Activated T-helper 1 cell treated with anti-CD3 and anti-CD28 coated beads, Interleukin-12 subunit alpha, Interleukin-12 subunit beta, Interleukin-2, Interleukin-4 antibody, amounts not matched to agents 30 ng/mL and 10 ng/mL and 1 ng/mL, durations not matched to agents 14 hours and 24 hours and 36 hours (primary cell): ENCODE data around the gene FSD2. TPM values are rescaled to one million over a fixed set of nuclear protein-coding genes. Genes with fewer than 3 reads are reported as not detected.
"Not testable (repeated sequence)": the region's sequence is repeated elsewhere in the genome, so short reads cannot be mapped to it uniquely, and the experiment has no call there.

Source experiments
- DNase-seq: peaks from one replicate; pipeline ENCODE4 v3.0.0; 2021; ENCODE audit warnings: low spot score
- H3K27ac Mint-ChIP-seq: one replicate; pipeline ENCODE4 v1.8.0; 2021; ENCODE audit warnings: mild to moderate bottlenecking, mixed read lengths
- H3K27me3 Mint-ChIP-seq: one replicate; pipeline ENCODE4 v1.8.0; 2022; ENCODE audit warnings: mild to moderate bottlenecking, moderate library complexity, mixed read lengths; ENCODE audit not compliant: insufficient read depth
- H3K36me3 Mint-ChIP-seq: one replicate; pipeline ENCODE4 v1.8.0; 2021; ENCODE audit warnings: low read depth, mixed read lengths
- H3K4me1 Mint-ChIP-seq: one replicate; pipeline ENCODE4 v1.8.0; 2021; ENCODE audit warnings: low read depth, mixed read lengths
- H3K4me3 Mint-ChIP-seq: one replicate; pipeline ENCODE4 v1.8.0; 2021; ENCODE audit warnings: mild to moderate bottlenecking, moderate library complexity, mixed read lengths
- H3K9me3 Mint-ChIP-seq: one replicate; pipeline ENCODE4 v1.8.0; 2021; ENCODE audit warnings: mixed read lengths
- intact Hi-C: fragments of 100-400 bp; cut with micrococcal nuclease; formaldehyde crosslinking; loops from one replicate; pipeline ENCODE4 v1.15.1; 2024
- total RNA-seq: library from RNA; stranded (reverse); gene quantifications from 2 replicates; pipeline ENCODE4 v1.2.3, GENCODE V29; 2022

Gene FSD2
- total RNA-seq, 1 donor from 2014 or later = not detected

GRCh38 chr15:82821851-82822250 lies 16.0 kb upstream of the FSD2 start:
- H3K27me3 Mint-ChIP-seq, H3K4me3 Mint-ChIP-seq, H3K9me3 Mint-ChIP-seq, H3K27ac Mint-ChIP-seq, DNase-seq, H3K4me1 Mint-ChIP-seq: not testable (repeated sequence)
- H3K36me3 Mint-ChIP-seq = peaks cover 42% of the 10 kb centered on the region
- intact Hi-C loops = loop anchor here (2.0 kb wide), 1 partner anchor 35 kb away; no protein-coding TSS in a partner anchor

- DNase-seq, H3K27me3 Mint-ChIP-seq, H3K27ac Mint-ChIP-seq, intact Hi-C loops, H3K9me3 Mint-ChIP-seq, H3K4me1 Mint-ChIP-seq, H3K4me3 Mint-ChIP-seq: not testable (repeated sequence)
- peaks cover 43% of the 10 kb centered on the region for H3K36me3 Mint-ChIP-seq
Measured at GRCh38 chr15:82821396-82821795, 15.5 kb upstream of the FSD2 start.

DNA sequence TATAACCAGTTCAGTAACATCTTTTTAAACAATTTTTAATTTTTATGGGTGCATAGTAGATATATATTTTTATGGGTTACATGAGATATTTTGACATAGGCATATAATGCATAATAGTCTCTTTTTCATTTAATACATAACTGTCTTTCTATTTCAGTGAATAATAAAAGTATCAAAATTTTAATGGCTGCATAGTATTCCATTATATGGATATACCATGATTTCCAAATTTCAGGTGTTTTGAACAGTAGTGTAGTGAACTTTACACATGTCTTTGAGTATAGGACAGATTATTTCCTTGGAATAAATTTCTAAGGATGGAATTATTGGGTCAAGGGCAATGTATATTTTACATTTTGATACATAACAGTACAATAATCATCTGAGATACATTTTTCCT lies 14.3 kb upstream of the FSD2 start:
- intact Hi-C loops = no loop called here
- peaks cover 46% of the 10 kb centered on the region for H3K36me3 Mint-ChIP-seq
- no peaks in the 10 kb centered on the region for H3K4me1 Mint-ChIP-seq
- no peak overlapping the region for H3K4me3 Mint-ChIP-seq
- DNase-seq = no peak
- H3K9me3 Mint-ChIP-seq = no peaks in the 10 kb centered on the region
- H3K27ac Mint-ChIP-seq = no peak overlapping the region
- no peaks in the 10 kb centered on the region for H3K27me3 Mint-ChIP-seq

GRCh38 chr15:82812994-82813393 lies 7.1 kb upstream of the FSD2 start:
- Mint-ChIP-seq H3K9me3 (no peaks in the 10 kb centered on the region), H3K4me1 (peaks cover 34% of the 10 kb centered on the region), H3K4me3 (no peak overlapping the region), H3K27me3 (no peaks in the 10 kb centered on the region), H3K36me3 (peaks cover 37% of the 10 kb centered on the region), H3K27ac (no peak overlapping the region)
- intact Hi-C loops = loop anchor here (5.0 kb wide), 3 partner anchors 254 to 1521 kb away; partner anchors contain the start of gene BTBD1
- no peak for DNase-seq

- peak; percentile 55 for DNase-seq
- Mint-ChIP-seq H3K4me1 (peaks cover 34% of the 10 kb centered on the region), H3K27ac (peak overlapping the region; percentile 94), H3K27me3 (peaks cover 11% of the 10 kb centered on the region), H3K9me3 (no peaks in the 10 kb centered on the region), H3K4me3 (peak overlapping the region; percentile 92), H3K36me3 (peaks cover 27% of the 10 kb centered on the region)
- intact Hi-C loops = loop anchor here (1.0 to 5.0 kb wide), 13 partner anchors 21 to 1519 kb away; partner anchors contain the start of genes BTBD1, C15orf40, RAMAC and RPS17
Measured at GRCh38 chr15:82810890-82811426, 5.1 kb upstream of the FSD2 start.

DNA sequence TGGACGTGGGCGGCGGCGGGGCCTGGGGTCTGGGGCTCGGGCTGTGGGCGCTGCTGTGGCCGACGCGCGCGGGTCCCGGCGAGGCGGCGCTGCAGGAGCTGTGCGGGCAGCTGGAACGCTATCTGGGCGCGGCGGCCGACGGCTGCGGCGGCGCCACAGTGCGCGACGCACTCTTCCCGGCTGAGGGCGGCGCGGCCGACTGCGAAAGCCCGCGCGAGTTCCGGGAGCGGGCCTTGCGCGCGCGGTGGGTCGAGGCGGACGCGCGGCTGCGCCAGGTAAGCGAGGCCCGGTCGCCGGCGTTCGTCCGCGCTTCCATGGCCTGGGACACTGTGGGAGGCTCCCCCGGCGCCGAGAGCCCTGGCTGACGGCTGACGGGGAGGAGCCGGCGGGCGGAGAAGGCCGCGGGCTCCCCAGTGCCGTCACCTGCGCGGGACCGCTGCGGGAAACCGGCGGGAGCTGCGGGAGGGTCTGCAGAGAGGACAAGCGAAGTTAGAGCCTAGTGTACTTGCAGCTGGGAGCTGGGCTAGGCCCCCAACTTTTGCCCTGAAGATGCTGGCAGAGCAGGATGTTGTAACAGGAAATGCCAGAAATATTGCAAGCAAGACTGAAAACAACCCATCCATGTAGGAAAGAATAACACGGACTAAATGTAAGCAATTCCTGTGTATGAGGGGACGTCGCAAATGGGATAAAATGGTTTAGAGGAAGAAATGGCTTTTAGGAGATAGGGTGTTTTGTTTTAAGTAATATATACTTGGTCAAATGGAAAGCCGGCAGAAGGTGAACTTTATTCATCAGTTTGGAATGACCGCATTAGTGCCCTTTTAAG lies 4.4 kb upstream of the FSD2 start:
- peaks cover 17% of the 10 kb centered on the region for H3K27me3 Mint-ChIP-seq
- peaks cover 34% of the 10 kb centered on the region for H3K4me1 Mint-ChIP-seq
- H3K4me3 Mint-ChIP-seq = peak overlapping the region; percentile 92
- intact Hi-C loops = loop anchor here (1.0 to 5.0 kb wide), 7 partner anchors 156 to 1518 kb away; partner anchors contain the start of genes BTBD1 and RAMAC
- peak; percentile 26 for DNase-seq
- no peaks in the 10 kb centered on the region for H3K9me3 Mint-ChIP-seq
- H3K27ac Mint-ChIP-seq = peak overlapping the region; percentile 94
- peaks cover 21% of the 10 kb centered on the region for H3K36me3 Mint-ChIP-seq

DNA sequence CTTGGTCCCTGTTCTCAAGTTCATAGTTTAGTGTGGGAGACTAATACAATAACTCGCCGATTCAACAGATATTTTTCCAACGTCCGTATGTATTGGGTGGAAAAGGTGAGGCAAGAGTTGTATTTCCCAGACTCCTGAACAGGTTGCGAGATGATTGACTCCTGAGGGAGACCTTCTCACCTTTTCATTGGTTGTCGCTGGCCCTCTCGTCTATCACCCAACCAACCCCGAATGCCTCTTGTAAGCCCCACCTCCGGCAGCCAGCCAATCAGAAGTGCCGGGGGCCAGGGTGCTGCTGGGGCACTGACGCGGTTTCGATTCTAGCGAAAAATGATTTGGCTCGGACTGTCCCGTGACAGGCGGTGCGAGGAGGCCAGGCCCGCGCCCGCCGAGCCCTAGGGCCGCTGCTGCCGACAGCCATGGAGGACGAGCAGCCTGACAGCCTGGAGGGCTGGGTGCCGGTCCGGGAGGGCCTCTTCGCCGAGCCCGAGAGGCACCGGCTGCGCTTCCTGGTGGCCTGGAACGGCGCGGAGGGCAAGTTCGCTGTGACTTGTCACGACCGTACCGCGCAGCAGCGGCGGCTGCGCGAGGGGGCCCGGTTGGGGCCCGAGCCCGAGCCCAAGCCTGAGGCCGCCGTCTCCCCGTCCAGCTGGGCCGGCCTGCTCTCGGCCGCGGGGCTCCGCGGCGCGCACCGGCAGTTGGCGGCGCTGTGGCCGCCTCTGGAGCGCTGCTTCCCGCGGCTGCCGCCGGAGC lies 3.6 kb upstream of the FSD2 start, which contains the start of gene WHAMM:
Gene WHAMM, plus strand, starts transcription at position 321 of the 753 bp plus-strand sequence. Its CDS starts 99 bp downstream, at position 420.
- intact Hi-C loops = loop anchor here (1.0 to 5.0 kb wide), 8 partner anchors 157 to 1517 kb away; partner anchors contain the start of genes BTBD1, MEX3B and RAMAC
- DNase-seq = peak; percentile 95
- Mint-ChIP-seq H3K27ac (peak within 1 kb of the TSS; percentile 94), H3K4me1 (peaks cover 34% of the 10 kb centered on the region), H3K9me3 (no peaks in the 10 kb centered on the region), H3K36me3 (peaks cover 18% of the 10 kb centered on the region), H3K27me3 (peaks cover 19% of the 10 kb centered on the region), H3K4me3 (peak within 1 kb of the TSS; percentile 92)

GRCh38 chr15:82808634-82809041 lies 2.8 kb upstream of the FSD2 start:
- intact Hi-C loops = loop anchor here (2.0 kb wide), 1 partner anchor 762 kb away; the partner anchor contains the start of gene MEX3B
- Mint-ChIP-seq H3K36me3 (peaks cover 13% of the 10 kb centered on the region), H3K27ac (no peak overlapping the region), H3K9me3 (no peaks in the 10 kb centered on the region), H3K4me1 (peaks cover 34% of the 10 kb centered on the region), H3K27me3 (peaks cover 26% of the 10 kb centered on the region), H3K4me3 (no peak overlapping the region)
- no peak for DNase-seq

DNA sequence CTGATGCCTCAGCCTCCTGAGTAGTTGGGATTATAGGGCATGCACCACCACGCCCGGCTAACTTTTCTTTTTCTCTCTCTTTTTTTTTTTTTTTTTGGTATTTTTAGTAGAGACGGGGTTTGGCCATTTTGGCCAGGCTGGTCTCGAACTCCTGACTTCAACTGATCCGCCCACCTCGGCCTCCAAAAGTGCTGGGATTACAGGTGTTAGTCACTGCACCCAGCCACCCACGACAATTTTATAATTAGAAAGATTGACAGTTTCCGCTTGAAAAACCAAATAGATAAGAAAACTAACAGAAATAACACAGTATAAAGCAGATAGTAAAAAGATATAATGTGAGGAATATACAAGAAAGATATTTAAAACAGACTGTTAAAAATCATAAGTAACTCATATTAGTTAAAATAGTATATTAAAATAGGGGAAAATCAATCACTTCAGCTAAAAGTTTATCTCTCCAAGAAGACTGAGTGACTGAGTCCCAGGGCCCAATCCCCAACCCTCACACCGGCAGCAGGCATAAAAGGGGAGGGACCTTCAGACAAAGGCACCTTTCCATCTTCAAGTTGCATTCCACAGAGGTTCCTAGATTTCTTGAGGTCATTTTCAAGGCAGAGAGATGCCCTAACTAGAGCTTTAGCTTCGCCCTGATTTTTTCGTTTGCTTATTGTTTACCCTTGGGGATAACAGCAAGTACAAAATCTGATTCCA lies 2.2 kb upstream of the FSD2 start:
- H3K36me3 Mint-ChIP-seq = peaks cover 13% of the 10 kb centered on the region
- DNase-seq = no peak
- intact Hi-C loops = loop anchor here (2.0 kb wide), 1 partner anchor 761 kb away; the partner anchor contains the start of gene MEX3B
- H3K9me3 Mint-ChIP-seq = no peaks in the 10 kb centered on the region
- peaks cover 27% of the 10 kb centered on the region for H3K27me3 Mint-ChIP-seq
- no peak overlapping the region for H3K4me3 Mint-ChIP-seq
- H3K27ac Mint-ChIP-seq = no peak overlapping the region
- peaks cover 33% of the 10 kb centered on the region for H3K4me1 Mint-ChIP-seq

DNA sequence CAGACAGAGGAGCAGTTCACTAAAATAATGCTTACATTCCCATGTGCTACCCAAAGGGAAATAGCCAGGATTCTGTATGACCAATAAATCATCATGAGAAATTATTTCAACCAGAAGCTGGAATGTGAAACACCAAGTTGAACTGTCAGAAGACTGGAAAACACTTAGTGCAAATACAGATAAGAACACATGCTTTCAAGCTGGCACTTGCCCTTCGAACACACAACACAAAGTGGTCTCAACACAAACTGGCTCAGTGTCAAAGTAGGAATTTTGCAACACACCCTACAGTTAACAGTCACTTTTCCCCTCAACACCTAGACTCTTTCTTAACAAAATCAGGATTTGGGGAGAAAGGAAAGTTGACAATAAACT lies 1.3 kb downstream of the FSD2 start:
- H3K27ac Mint-ChIP-seq = no peak overlapping the region
- peaks cover 43% of the 10 kb centered on the region for H3K27me3 Mint-ChIP-seq
- H3K9me3 Mint-ChIP-seq = no peaks in the 10 kb centered on the region
- H3K4me1 Mint-ChIP-seq = peaks cover 11% of the 10 kb centered on the region
- no peak overlapping the region for H3K4me3 Mint-ChIP-seq
- no peaks in the 10 kb centered on the region for H3K36me3 Mint-ChIP-seq
- intact Hi-C loops = no loop called here
- no peak for DNase-seq

DNA sequence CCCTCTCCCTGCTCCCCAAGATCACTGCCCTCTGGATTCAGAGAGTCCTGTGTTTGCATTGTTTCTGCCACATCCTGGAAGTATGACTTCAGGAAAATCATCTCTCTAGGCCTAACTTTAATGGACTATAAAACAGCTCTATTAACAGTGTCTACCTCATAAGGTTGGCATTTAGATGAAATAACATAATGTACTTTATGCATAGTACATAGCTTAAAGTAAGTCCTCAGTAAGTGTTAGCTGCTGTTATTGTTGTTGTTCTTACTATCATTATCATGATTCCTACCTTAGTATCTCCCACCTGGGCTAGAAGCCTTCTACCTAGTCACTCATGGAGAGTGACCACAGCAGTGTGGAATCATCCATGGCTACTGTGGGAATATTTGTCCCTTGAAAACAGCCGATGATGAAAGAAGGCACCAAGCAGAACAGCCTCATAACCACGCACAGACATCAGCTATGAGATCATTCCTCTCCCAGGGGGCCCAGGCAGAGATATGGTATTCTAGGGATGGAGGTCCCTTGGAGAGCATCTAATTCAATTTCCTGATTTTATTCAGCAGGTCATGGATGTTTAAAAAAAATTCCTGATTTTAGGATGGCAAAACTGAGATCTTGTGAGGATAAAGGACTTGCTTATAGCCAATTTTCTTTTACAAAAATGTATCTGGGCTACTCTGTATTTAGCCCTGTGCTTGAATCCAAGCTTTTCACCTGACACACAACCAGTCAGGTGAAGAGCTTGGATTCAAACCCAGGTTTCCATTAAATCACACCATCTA lies 1.9 kb downstream of the FSD2 start:
- no peak for DNase-seq
- Mint-ChIP-seq H3K27ac (no peak overlapping the region), H3K36me3 (no peaks in the 10 kb centered on the region), H3K4me3 (no peak overlapping the region), H3K9me3 (no peaks in the 10 kb centered on the region), H3K4me1 (peaks cover 6% of the 10 kb centered on the region), H3K27me3 (peaks cover 48% of the 10 kb centered on the region)
- intact Hi-C loops = no loop called here
